ENCODE results near the gene MCRIP1. TPM values are rescaled to one million over a fixed set of nuclear protein-coding genes. Genes with fewer than 3 reads are reported as not detected.

The MCRIP1 gene
- total and polyA plus RNA-seq, 7 experiments from 2014 or later = 41.1 to 65.3 (median 53.1) TPM

DNA sequence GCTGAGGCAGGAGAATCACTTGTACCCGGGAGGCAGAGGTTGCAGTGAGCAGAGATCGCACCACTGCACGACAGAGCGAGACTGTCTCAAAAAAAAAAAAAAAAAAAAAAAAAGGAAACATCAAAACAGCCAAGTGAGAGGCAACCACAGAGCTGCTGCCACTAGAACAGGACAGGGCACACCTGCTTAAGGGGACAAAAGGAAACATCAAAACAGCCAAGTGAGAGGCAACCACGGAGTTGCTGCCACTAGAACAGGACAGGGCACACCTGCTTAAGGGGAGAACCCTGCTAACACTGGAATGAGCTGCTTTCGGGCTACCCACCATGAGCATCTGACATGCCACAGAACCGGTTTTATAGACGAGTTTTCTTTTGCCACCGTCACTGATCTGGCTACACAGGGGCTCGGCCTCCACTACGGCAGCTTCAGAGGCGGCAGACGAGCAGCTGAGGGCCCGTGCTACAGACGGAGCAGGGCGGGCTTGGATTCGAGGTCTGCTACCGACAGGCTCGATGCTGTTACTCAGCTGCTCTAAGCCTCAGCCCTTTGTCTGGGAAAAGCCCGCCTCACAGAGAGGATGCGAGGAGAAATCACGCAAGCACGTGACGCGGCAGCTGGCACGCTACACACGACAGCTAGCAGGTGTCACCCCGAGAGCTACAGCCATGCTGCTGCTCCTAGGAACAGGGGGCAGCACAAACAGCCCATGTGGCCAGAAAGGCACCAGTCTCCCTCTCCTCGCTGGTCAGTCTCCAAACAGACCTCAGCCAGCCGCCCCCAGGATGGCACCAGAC lies 25.3 kb upstream of the MCRIP1 start:
- no peak overlapping the region for H3K4me3 ChIP-seq (ENCODE audit: low read length)
- CTCF ChIA-PET = interaction anchor here (0.6 kb wide), 1 partner anchor 547 kb away, joined by 4 read pairs; no protein-coding TSS in a partner anchor
- DNase-seq (no peak), ATAC-seq (no peak)
- H3K9me3 ChIP-seq (ENCODE audit: control insufficient read depth in 2 of 3, low read length in 3 of 3) = no peaks in the 10 kb centered on the region
- Mint-ChIP-seq H3K4me1 (peaks cover 15 to 47% (median 35%) of the 10 kb centered on the region in 7 donors), H3K27ac (peak overlapping the region in 2 of 9 donors; percentile 5 to 31), H3K4me3 (peak overlapping the region; percentile 27 to 91 (median 88)), H3K36me3 (peaks cover 0 to 29% (median 5%) of the 10 kb centered on the region in 5 donors), H3K9me3 (peaks cover 0 to 8% (median 0%) of the 10 kb centered on the region in 11 donors), H3K27me3 (peaks cover 0 to 5% (median 0%) of the 10 kb centered on the region in 5 donors)
- POLR2A ChIA-PET = interaction anchor here (1.0 to 1.9 kb wide), 2 partner anchors 12 to 69 kb away, joined by 5 to 18 read pairs; partner anchors contain the start of genes ARHGDIA and MAFG
- peak overlapping the region; percentile 86 for H3K27ac ChIP-seq (ENCODE audit: low read depth, low read length)
- H3K4me1 ChIP-seq (ENCODE audit: control insufficient read depth in 2 of 2, insufficient read depth in 2 of 2, low read length in 2 of 2) = peaks cover 20 to 27% of the 10 kb centered on the region in 2 donors
- intact Hi-C loops (cut with micrococcal nuclease) = no loop called here
- H3K27me3 ChIP-seq (ENCODE audit: control insufficient read depth in 2 of 2, insufficient read depth in 2 of 2, low read length in 2 of 2) = no peaks in the 10 kb centered on the region
- H3K36me3 ChIP-seq (ENCODE audit: control insufficient read depth in 2 of 3, insufficient read depth in 3 of 3, low read length in 3 of 3) = peaks cover 9 to 42% (median 9%) of the 10 kb centered on the region in 3 experiments

DNA sequence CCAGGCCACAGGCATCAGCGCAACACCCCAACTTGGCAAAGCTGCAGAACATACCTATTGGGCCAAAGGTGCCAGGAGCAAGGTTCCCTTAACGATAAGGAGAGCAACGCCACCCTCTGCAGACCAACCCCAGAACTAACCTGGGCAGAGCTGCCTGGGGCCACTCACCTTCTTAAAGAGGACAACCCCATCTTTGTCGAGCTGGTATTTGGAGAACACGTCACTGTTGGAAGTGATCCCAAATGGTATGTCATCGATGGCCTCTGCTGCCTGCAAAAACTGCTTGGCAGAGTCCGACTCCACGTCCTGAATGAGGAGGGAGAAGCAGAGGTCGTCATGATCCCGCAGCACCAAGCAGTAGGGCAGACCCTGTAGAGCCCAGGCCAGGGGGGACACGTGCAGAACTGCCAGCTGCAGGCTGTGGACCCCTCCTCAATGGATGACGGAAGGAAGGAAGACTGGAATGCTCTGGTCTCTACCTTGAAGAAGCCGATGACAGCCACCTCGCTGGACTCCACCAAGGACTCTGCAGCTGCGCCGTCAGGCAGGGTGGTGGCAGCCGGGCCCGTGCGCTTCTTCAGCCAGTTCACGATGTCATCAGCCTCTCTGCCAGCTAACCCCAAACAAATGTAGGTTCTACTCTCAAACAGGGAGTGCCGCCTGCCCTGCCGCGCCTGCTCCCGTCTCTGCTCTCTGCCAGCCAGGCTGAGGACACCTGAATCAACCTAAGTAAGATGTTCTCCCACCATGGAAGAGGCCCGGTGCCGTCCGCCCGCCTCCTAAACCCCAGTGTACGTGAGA lies 22.1 kb upstream of the MCRIP1 start:
- Histone ChIP-seq H3K36me3 (ENCODE audit: control insufficient read depth in 2 of 3, insufficient read depth in 3 of 3, low read length in 3 of 3) (peaks cover 13 to 62% (median 13%) of the 10 kb centered on the region in 3 experiments), H3K27ac (ENCODE audit: low read depth, low read length) (no peak overlapping the region), H3K27me3 (ENCODE audit: control insufficient read depth in 2 of 2, insufficient read depth in 2 of 2, low read length in 2 of 2) (no peaks in the 10 kb centered on the region), H3K9me3 (ENCODE audit: control insufficient read depth in 2 of 3, low read length in 3 of 3) (no peaks in the 10 kb centered on the region), H3K4me1 (ENCODE audit: control insufficient read depth in 2 of 2, insufficient read depth in 2 of 2, low read length in 2 of 2) (peaks cover 11 to 17% of the 10 kb centered on the region in 2 donors), H3K4me3 (ENCODE audit: low read length) (no peak overlapping the region)
- H3K27ac Mint-ChIP-seq = no peak overlapping the region
- CTCF ChIA-PET = interaction anchor here (0.6 kb wide), 1 partner anchor 760 kb away, joined by 5 read pairs; no protein-coding TSS in a partner anchor
- POLR2A ChIA-PET = interaction anchor here (0.7 to 1.9 kb wide), 4 partner anchors 15 to 333 kb away, joined by 3 to 15 read pairs (median 4); partner anchors contain the start of genes ARHGDIA and DCXR
- intact Hi-C loops (cut with micrococcal nuclease) = no loop called here
- H3K36me3 Mint-ChIP-seq = peaks cover 0 to 31% (median 5%) of the 10 kb centered on the region in 5 donors
- H3K4me1 Mint-ChIP-seq = peaks cover 7 to 32% (median 26%) of the 10 kb centered on the region in 7 donors
- no peaks in the 10 kb centered on the region for H3K27me3 Mint-ChIP-seq
- DNase-seq (no peak), ATAC-seq (peak; percentile 30)
- no peaks in the 10 kb centered on the region for H3K9me3 Mint-ChIP-seq
- no peak overlapping the region for H3K4me3 Mint-ChIP-seq

DNA sequence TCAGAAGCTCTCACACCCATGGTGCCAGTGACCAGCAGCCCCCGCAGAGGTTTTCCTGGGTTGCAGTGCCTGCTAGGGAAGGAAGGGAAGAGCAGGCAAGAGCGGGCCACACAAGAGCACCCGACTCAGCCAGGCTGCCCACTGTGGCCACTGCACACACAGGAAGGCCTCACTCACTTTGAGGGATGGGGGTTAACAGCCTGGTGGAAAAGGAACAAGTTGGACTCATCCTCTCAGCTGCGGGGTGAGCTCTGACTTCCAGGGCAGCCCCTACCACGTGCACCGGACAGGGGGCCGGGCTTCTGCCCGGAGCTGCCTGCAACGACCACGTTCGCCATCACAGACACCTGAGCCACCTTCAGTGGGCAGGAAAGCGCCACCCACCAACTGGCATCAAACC lies 19.1 kb upstream of the MCRIP1 start:
- Histone ChIP-seq H3K36me3 (ENCODE audit: control insufficient read depth in 2 of 3, insufficient read depth in 3 of 3, low read length in 3 of 3) (peaks cover 7 to 62% (median 13%) of the 10 kb centered on the region in 3 experiments), H3K4me3 (ENCODE audit: low read length) (no peak overlapping the region), H3K4me1 (ENCODE audit: control insufficient read depth in 2 of 2, insufficient read depth in 2 of 2, low read length in 2 of 2) (no peaks in the 10 kb centered on the region), H3K9me3 (ENCODE audit: control insufficient read depth in 2 of 3, low read length in 3 of 3) (no peaks in the 10 kb centered on the region), H3K27ac (ENCODE audit: low read depth, low read length) (no peak overlapping the region), H3K27me3 (ENCODE audit: control insufficient read depth in 2 of 2, insufficient read depth in 2 of 2, low read length in 2 of 2) (no peaks in the 10 kb centered on the region)
- peak overlapping the region in 1 of 9 donors; percentile 72 for H3K27ac Mint-ChIP-seq
- ChIA-PET POLR2A (interaction anchor here (2.5 kb wide), 1 partner anchor 19 kb away, joined by 7 read pairs; the partner anchor contains the start of gene MCRIP1), CTCF (no interaction called here)
- ATAC-seq = no peak
- intact Hi-C loops (cut with micrococcal nuclease) = no loop called here
- H3K9me3 Mint-ChIP-seq = no peaks in the 10 kb centered on the region
- H3K4me3 Mint-ChIP-seq = no peak overlapping the region
- H3K36me3 Mint-ChIP-seq = peaks cover 0 to 21% (median 4%) of the 10 kb centered on the region in 5 donors
- DNase-seq = no peak
- peaks cover 0 to 13% (median 4%) of the 10 kb centered on the region in 7 donors for H3K4me1 Mint-ChIP-seq
- no peaks in the 10 kb centered on the region for H3K27me3 Mint-ChIP-seq

DNA sequence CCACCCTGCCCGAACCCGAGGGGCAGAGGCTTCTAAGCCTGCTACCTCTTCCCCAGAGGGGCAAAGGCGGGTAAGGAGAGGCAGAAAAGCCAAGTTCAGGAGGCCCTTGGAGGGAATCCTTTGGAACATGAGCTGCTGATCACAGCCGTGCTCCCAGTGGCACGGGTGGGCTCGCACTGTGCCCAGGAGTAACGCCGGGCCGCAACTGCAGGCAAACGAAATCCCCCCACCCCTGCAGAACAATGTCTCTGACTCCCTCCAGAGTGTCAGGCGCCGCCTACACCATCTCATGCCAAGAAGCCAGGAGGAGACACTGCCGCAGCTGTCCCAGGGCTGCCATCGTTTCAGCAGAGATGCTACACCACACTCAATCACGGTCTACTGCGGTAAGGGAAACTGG lies 18.3 kb upstream of the MCRIP1 start:
- Mint-ChIP-seq H3K4me1 (peaks cover 0 to 13% (median 4%) of the 10 kb centered on the region in 7 donors), H3K9me3 (no peaks in the 10 kb centered on the region), H3K27me3 (no peaks in the 10 kb centered on the region), H3K4me3 (no peak overlapping the region), H3K36me3 (peaks cover 0 to 22% (median 4%) of the 10 kb centered on the region in 5 donors), H3K27ac (peak overlapping the region in 1 of 9 donors; percentile 72)
- Histone ChIP-seq H3K4me3 (ENCODE audit: low read length) (no peak overlapping the region), H3K4me1 (ENCODE audit: control insufficient read depth in 2 of 2, insufficient read depth in 2 of 2, low read length in 2 of 2) (no peaks in the 10 kb centered on the region), H3K27ac (ENCODE audit: low read depth, low read length) (no peak overlapping the region), H3K9me3 (ENCODE audit: control insufficient read depth in 2 of 3, low read length in 3 of 3) (no peaks in the 10 kb centered on the region), H3K27me3 (ENCODE audit: control insufficient read depth in 2 of 2, insufficient read depth in 2 of 2, low read length in 2 of 2) (no peaks in the 10 kb centered on the region), H3K36me3 (ENCODE audit: control insufficient read depth in 2 of 3, insufficient read depth in 3 of 3, low read length in 3 of 3) (peaks cover 7 to 65% (median 13%) of the 10 kb centered on the region in 3 experiments)
- no peak for DNase-seq
- ATAC-seq = no peak
- intact Hi-C loops (cut with micrococcal nuclease) = no loop called here
- CTCF ChIA-PET = no interaction called here
- POLR2A ChIA-PET = interaction anchor here (2.5 kb wide), 1 partner anchor 18 kb away, joined by 7 read pairs; the partner anchor contains the start of gene MCRIP1

DNA sequence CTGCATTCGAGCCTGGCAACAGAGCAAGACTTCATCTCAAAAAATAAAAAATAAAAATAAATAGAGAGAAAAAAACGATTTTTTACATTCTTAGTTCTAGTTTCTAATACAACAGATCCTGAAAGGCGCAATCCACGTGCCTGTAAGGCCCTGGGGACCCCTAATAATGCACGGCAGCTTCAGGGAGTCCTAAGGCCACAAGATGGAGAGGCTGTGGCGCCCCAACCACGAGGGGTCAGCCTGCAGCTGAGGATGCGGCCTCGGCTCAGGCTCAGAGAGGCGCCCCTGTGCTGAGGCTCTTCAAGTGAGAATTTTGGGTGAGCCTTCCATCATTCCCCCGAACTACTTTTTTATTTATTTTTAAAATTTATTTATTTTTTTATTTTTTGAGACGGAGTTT lies 16.4 kb upstream of the MCRIP1 start:
- H3K9me3 Mint-ChIP-seq = no peaks in the 10 kb centered on the region
- ChIA-PET POLR2A (no interaction called here), CTCF (no interaction called here)
- H3K4me1 Mint-ChIP-seq = peaks cover 0 to 11% (median 0%) of the 10 kb centered on the region in 7 donors
- H3K27ac Mint-ChIP-seq = no peak overlapping the region
- intact Hi-C loops (cut with micrococcal nuclease) = no loop called here
- Histone ChIP-seq H3K9me3 (ENCODE audit: control insufficient read depth in 2 of 3, low read length in 3 of 3) (no peaks in the 10 kb centered on the region), H3K36me3 (ENCODE audit: control insufficient read depth in 2 of 3, insufficient read depth in 3 of 3, low read length in 3 of 3) (peaks cover 5 to 69% (median 16%) of the 10 kb centered on the region in 3 experiments), H3K27me3 (ENCODE audit: control insufficient read depth in 2 of 2, insufficient read depth in 2 of 2, low read length in 2 of 2) (no peaks in the 10 kb centered on the region), H3K27ac (ENCODE audit: low read depth, low read length) (no peak overlapping the region), H3K4me1 (ENCODE audit: control insufficient read depth in 2 of 2, insufficient read depth in 2 of 2, low read length in 2 of 2) (no peaks in the 10 kb centered on the region), H3K4me3 (ENCODE audit: low read length) (no peak overlapping the region)
- no peak overlapping the region for H3K4me3 Mint-ChIP-seq
- DNase-seq = no peak
- ATAC-seq = no peak
- no peaks in the 10 kb centered on the region for H3K27me3 Mint-ChIP-seq
- peaks cover 0 to 28% (median 4%) of the 10 kb centered on the region in 5 donors for H3K36me3 Mint-ChIP-seq

All from naive thymus-derived CD4-positive, alpha-beta T cell (primary cell).